HL-60 (cell line): ENCODE results near the gene NPTXR.
A peak's percentile ranks its signal among the peaks of the same experiment; 100 is the strongest.

Experiments
- DNase-seq, 2 experiments: peaks; one replicate each; pipeline ENCODE4 v3.0.0-alpha.2; 2010 to 2020; ENCODE audit warnings: low read depth in 1 of 2, low spot score in 1 of 2
- H3K27ac ChIP-seq: fragments of 250-450 bp; sonication (Bioruptor Pico); replicated peaks from 2 replicates; pipeline ENCODE4 v1.5.1; 2020; ENCODE audit warnings: mild to moderate bottlenecking, moderate library complexity
- H3K27me3 ChIP-seq: fragments of 250-450 bp; sonication (Bioruptor Pico); 2 replicates; pipeline ENCODE4 v1.5.1; 2021; ENCODE audit warnings: mild to moderate bottlenecking, moderate library complexity; ENCODE audit not compliant: insufficient read depth, poor library complexity, severe bottlenecking
- H3K4me3 ChIP-seq: replicated peaks from 2 replicates; pipeline ENCODE4 v1.5.1; 2011; ENCODE audit warnings: mild to moderate bottlenecking, control low read depth, low read length; ENCODE audit not compliant: insufficient read depth
- CTCF ChIP-seq: IDR thresholded peaks from one replicate; pipeline ENCODE4 v1.5.1; 2011; ENCODE audit warnings: low read length, control low read depth, inconsistent platforms; ENCODE audit not compliant: insufficient read depth
- GABPA ChIP-seq: IDR thresholded peaks from 2 replicates; pipeline ENCODE4 v1.6.1; 2012; ENCODE audit warnings: low read depth
- POLR2AphosphoS5 ChIP-seq: IDR thresholded peaks from 2 replicates; pipeline ENCODE4 v1.6.1; 2012; ENCODE audit warnings: low read depth
- REST ChIP-seq: IDR thresholded peaks from 2 replicates; pipeline ENCODE4 v1.6.1; 2012; ENCODE audit warnings: low read depth; ENCODE audit not compliant: insufficient replicate concordance
- SPI1 ChIP-seq: IDR thresholded peaks from 2 replicates; pipeline ENCODE4 v1.6.1; 2012; ENCODE audit warnings: low read depth, mild to moderate bottlenecking, borderline replicate concordance
- long read RNA-seq: library from polyadenylated mRNA; unstranded; transcript quantifications from one replicate; pipeline ENCODE4 v2.0.0, GENCODE V29; 2020

Gene NPTXR
- long read RNA-seq, partial matches to known transcripts: 0 of 1 reads
- long read RNA-seq, other reads (novel, unspliced or antisense): 1 of 1 reads

GRCh38 chr22:38843657-38844314 is at the start of gene NPTXR:
Gene NPTXR (minus strand): TSS chr22:38844028.
- peaks cover 48% of the 10 kb centered on the region for H3K27me3 ChIP-seq
- no peak for TF ChIP-seq GABPA
- TF ChIP-seq POLR2AphosphoS5: no peak
- TF ChIP-seq SPI1: no peak
- TF ChIP-seq CTCF: no peak
- TF ChIP-seq REST: no peak
- peak within 1 kb of the TSS; percentile 16; the same call in 1 of the 2 replicates for H3K4me3 ChIP-seq
- no peak for DNase-seq
- H3K27ac ChIP-seq: no peak within 1 kb of the TSS

- DNase-seq: no peak
- Histone ChIP-seq H3K27ac (no peak overlapping the region), H3K27me3 (no peaks in the 10 kb centered on the region), H3K4me3 (no peak overlapping the region)
- TF ChIP-seq CTCF (no peak), GABPA (no peak)
Observed at GRCh38 chr22:38891256-38891655, 47.4 kb upstream of the NPTXR start.

GRCh38 chr22:38890377-38890776 is 46.5 kb upstream of the NPTXR start:
- Histone ChIP-seq H3K27ac (no peak overlapping the region), H3K27me3 (no peaks in the 10 kb centered on the region), H3K4me3 (no peak overlapping the region)
- no peak for TF ChIP-seq REST
- no peak for TF ChIP-seq SPI1
- no peak for TF ChIP-seq POLR2AphosphoS5
- no peak for TF ChIP-seq CTCF
- TF ChIP-seq GABPA: no peak
- DNase-seq: no peak

- no peak for TF ChIP-seq POLR2AphosphoS5
- DNase-seq: no peak
- Histone ChIP-seq H3K27me3 (no peaks in the 10 kb centered on the region), H3K27ac (no peak overlapping the region), H3K4me3 (no peak overlapping the region)
Observed at GRCh38 chr22:38886333-38886732, 42.5 kb upstream of the NPTXR start.
